NCI-H1436 treated with DMSO at 0.1 percent for 48 hours (cell line): ENCODE results near the gene TLX3.
"Not testable (repeated sequence)": the region's sequence is repeated elsewhere in the genome, so short reads cannot be mapped to it uniquely, and the experiment has no call there.

Experiments
- DNase-seq: peaks from one replicate; lab custom pipeline; 2025; lab: John Stamatoyannopoulos, UW

Gene TLX3

GRCh38 chr5:171308453-171309275 is at the start of gene TLX3:
Gene TLX3 (plus strand): TSS chr5:171309248. CDS start chr5:171309366, 118 bp downstream.
- DNase-seq: no peak

- DNase-seq: no peak
Measured at GRCh38 chr5:171261361-171261760, 47.7 kb upstream of the TLX3 start.

- no peak for DNase-seq
Measured at GRCh38 chr5:171261904-171262303, 47.1 kb upstream of the TLX3 start.

DNA sequence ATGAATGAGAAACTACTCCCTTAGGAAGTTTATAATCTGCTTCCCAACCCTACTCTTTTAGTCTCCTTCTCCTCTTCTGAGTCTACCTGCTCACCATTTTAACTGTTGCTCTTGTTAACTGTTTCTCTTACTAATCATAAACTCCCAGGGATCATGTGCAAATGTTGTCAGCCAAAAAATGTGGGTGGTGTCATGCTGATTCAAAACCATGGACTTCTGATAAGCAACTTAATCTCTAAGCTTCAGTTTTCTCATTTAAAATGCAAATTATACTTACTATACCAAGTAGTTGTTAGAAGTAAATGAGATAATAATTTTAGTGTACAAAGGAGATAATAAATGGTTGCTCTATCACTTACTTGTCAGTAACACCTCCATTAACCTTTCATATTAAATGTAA is 45.9 kb upstream of the TLX3 start:
- DNase-seq: no peak

DNA sequence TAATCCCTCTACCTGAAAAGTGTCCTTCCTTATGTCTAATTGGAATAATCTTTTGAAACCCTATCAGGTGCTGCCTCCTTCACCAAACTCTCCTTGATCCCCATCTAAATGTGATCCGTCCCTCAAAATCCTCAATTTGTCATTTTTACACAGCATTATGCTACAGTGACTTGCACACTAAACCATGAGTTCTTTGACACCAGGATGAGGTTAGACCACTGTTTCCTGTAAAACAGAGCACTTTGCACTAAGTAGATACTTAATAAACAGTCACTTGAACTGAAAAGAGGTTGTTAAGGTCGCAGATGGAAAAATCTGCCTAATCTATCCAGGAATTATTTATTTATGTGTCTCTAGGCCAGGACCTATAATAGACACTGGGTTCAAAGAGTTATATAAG is 44.2 kb upstream of the TLX3 start:
- DNase-seq: no peak

DNA sequence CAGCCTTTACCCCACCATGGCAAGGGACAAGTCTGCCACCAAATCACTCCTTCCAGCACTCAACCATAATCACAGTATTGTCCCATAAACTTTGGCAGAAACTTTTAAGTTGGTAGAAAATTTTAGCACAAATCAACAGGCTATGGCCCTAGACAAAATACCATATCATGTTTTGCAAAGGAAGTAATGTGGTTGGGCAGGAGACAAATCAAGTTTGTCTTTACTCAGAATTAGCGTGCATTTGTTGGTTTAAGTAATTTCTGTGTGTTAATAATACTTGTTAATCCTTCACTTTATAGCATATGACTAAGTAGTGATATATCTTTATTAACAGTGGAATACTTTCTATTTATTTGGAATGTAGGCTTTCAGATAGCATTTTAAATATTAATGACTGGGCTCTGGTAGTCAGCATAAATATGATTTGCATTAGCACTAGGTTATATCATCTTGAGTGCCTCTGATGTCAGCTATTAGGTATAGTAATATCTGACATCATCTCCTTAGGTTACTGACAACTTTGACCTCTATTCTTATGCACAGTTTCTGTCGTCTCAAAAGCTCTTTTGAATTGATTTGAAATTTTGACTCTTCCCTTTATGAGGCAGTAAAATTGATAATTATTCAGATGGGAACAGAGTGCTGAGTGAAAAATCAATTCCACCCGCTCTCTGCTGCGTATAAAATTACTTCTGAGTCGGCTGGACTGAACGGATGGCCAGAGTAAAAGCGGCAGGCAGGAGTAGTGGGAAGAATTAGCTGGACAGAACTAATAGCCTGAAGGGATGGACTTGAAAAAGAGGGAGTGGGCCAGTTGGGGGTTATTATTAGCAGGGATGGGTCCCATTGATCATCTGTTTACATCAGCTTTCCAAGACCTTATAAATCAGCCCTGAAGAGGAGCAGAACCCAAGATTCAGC is 40.1 kb upstream of the TLX3 start:
- no peak for DNase-seq

GRCh38 chr5:171269717-171270116 is 39.3 kb upstream of the TLX3 start:
- no peak for DNase-seq

DNA sequence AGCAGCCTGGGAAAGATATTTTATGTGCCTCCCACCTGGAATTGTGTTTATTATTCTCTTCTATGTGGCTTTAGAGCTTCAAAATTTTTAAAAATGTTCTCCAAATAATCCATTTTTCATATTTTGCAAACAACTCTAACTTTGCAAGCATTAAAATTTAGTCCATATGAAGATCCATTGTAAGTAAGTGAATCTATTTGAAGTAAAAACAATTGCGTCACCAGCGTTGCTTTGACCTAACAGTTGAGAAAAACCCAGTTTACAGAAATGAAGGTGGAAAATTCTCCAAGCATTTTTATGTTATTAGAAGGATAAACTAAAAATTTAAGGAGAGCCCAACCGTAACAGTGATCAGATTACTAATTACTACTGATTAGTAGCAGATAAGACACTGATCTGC is 38.9 kb upstream of the TLX3 start:
- DNase-seq: no peak

- DNase-seq: no peak
Measured at GRCh38 chr5:171271798-171272197, 37.2 kb upstream of the TLX3 start.

DNA sequence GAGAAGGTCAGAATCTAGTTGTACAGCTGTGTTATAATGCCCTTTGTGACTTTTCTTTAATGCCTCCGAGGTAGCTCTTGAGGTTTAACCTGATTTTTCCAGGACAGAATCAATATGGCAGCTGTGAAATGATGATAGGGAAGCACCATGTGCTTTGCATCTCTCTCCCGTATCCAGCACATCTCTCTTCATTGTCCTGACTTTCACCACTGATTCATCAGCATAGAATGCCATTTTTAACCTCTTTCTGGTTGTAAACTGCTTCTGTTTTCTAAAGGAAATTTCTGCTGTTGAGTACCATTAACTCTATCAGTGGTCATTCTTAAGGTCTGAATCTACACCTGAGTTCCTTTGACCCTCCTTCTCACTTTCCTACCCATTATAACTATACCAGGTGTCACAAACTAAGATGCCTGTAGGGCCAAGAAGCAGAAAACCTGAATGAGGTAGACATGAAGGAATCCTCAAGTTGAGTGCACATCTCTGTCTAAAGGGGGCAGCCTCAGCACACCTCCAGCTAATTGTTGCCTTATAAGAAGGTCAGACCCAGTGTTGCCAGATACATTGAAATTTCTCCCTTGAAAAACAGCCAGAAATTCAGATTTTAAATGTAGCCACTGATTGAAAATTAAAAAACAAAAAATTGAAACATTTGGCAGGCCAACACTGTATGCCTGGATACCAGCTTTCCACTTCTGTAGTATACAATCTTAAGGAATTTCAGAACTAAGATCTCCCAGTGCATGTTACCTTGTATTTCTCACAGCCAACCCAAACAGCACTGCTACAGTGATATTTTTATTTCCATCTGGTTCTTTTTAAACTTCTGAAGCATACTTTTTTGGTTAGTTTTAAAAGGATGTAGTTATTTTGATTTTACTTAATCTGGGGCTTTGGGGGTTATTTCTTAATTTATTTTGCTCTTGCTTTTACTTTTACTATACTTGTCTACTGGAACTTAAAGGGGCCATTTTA is 35.8 kb upstream of the TLX3 start:
- no peak for DNase-seq

- no peak for DNase-seq
Measured at GRCh38 chr5:171275841-171276544, 33.1 kb upstream of the TLX3 start.

GRCh38 chr5:171283753-171284152 is 25.3 kb upstream of the TLX3 start:
- no peak for DNase-seq

DNA sequence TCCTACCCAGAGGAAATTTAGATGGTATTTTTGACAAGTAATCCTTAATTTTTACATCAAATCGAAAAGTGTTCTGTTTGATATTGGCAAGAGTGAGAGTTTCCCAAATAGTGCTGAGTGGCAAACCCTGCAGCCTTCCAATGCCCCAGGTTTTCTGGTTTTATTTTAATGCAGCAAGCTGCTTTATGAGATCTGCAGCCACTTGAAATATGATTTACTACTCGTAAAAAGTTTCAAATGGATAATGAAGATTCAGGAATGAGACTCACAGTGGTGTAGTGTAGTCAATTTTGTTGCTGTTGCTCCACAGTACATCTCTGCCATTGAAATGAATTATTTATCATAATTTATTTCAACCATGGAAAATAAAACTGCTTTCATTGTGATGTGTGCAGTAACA is 23.6 kb upstream of the TLX3 start:
- DNase-seq: no peak

- DNase-seq: no peak
Measured at GRCh38 chr5:171288066-171288465, 21.0 kb upstream of the TLX3 start.

DNA sequence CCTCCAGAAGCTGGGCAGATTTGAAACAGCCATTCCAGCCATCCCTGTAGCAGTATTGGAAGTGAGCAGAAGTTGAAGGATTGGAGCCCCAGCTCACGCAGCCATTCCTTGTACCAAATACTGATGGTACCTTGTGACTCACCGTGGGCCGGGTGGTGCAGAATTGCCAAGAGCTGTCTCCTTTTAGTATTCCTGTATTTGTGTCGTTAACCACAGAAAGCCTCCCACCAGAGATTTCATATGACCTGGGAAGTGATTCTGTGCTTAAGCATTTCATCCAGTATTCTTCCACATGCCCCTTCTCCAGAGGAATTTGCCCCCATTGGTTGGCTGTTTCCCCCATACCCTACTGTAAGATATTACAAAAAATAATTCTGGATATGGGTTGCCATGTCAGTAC is 17.7 kb upstream of the TLX3 start:
- DNase-seq: no peak

DNA sequence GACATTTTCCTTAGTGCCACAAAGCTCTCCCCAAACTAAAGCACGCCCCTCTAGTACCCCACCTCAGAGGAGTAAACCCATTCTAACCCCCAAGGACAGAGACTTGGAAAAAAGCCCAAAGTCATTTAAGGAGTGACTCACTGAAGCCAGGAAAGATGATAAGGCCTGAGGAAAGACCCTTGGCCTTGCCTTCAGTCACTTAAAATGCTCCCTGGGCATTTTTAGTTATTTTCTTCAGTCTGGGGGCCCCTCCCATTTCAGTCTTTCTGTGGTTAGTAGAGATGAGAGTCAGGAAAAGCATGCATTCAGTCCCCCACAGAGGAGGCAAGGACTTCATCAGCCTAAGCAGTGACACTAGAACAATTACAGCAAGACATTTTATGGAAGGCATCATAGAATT is 13.7 kb upstream of the TLX3 start:
- no peak for DNase-seq

DNA sequence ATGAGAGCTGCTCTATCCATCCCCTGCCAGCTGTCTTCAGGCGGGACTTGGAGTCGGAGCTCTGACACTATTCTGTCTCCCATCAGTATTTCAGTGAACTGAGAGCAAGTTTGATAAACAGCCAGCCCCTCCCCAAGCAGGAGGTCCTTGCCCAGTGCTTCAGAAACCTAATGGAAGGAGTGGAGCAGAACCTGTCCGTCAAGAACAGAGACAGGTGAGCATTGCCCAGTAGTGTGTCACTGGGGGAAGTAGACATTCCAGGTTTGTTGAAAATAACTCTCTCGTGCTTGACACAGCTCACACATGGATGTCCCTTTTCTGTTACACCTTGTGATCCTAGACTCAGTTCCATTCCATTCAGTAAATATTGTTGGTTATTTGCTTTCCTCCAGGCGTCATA is 13.2 kb upstream of the TLX3 start:
- no peak for DNase-seq

DNA sequence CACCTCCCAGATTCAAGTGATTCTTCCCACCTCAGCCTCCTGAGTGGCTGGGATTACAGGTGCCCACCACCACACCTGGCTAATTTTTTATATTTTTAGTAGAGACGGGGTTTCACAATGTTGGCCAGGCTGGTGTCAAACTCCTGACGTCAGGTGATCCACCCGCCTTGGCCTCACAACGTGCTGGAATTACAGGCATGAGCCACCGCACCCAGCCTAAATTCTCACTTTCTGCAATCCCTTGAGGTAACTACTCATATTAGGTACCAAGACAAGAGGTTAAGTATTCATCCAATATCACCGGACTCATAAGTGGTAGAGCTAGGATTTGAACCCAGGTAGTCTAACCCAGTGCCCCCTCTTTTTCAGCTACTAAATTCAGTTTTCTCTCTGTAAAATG is 11.1 kb upstream of the TLX3 start:
- DNase-seq: not testable (repeated sequence)

GRCh38 chr5:171299228-171299627 is 9.8 kb upstream of the TLX3 start:
- DNase-seq: no peak

- no peak for DNase-seq
Measured at GRCh38 chr5:171299851-171300250, 9.2 kb upstream of the TLX3 start.

DNA sequence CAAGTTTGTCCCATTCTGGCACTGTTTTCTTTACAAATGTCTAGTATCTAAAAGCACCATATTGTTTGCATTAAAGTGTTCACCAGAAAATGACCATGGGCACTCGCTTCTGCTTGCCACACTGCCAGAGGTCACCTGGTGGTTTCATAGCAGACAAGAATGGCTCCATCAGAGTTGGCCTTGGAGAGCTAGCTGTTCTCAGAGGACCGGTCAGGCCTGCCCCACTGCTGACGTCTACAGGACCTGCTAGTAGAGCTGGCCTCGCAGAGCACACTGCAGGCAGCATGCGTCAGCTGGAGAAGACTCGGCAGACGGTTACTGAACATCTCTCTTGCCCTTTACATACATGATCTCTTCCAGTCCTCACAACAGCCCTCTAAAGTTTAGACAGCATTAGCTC is 8.7 kb upstream of the TLX3 start:
- DNase-seq: no peak
